ENCODE results near the gene KCTD16.

KCTD16 gene

GRCh38 chr5:144465441-144465840 is 294.8 kb downstream of the KCTD16 start:
- no peak for DNase-seq

- peak; percentile 66 for DNase-seq
Observed at GRCh38 chr5:144467792-144468191, 297.1 kb downstream of the KCTD16 start.

- DNase-seq: no peak
Observed at GRCh38 chr5:144468571-144468970, 297.9 kb downstream of the KCTD16 start.

GRCh38 chr5:144469106-144469505 is 298.4 kb downstream of the KCTD16 start:
- DNase-seq: peak; percentile 94

GRCh38 chr5:144472221-144472620 is 301.5 kb downstream of the KCTD16 start:
- DNase-seq: no peak

GRCh38 chr5:144473650-144474049 is 303.0 kb downstream of the KCTD16 start:
- DNase-seq: no peak

GRCh38 chr5:144478565-144478964 is 307.9 kb downstream of the KCTD16 start:
- DNase-seq: no peak

GRCh38 chr5:144481861-144482260 is 311.2 kb downstream of the KCTD16 start:
- DNase-seq: no peak

GRCh38 chr5:144484124-144484897 is 313.6 kb downstream of the KCTD16 start:
- DNase-seq: peak; percentile 74

- DNase-seq: no peak
Observed at GRCh38 chr5:144485540-144485939, 314.9 kb downstream of the KCTD16 start.

- no peak for DNase-seq
Observed at GRCh38 chr5:144487207-144487606, 316.5 kb downstream of the KCTD16 start.

- no peak for DNase-seq
Observed at GRCh38 chr5:144487761-144488160, 317.1 kb downstream of the KCTD16 start.

GRCh38 chr5:144503123-144503522 is 332.4 kb downstream of the KCTD16 start:
- no peak for DNase-seq

GRCh38 chr5:144504929-144505577 is 334.4 kb downstream of the KCTD16 start:
- no peak for DNase-seq

- DNase-seq: no peak
Observed at GRCh38 chr5:144510845-144511579, 340.3 kb downstream of the KCTD16 start.

GRCh38 chr5:144511580-144512072 is 341.0 kb downstream of the KCTD16 start:
- no peak for DNase-seq

- DNase-seq: no peak
Observed at GRCh38 chr5:144522698-144523097, 352.0 kb downstream of the KCTD16 start.

GRCh38 chr5:144525000-144525399 is 354.3 kb downstream of the KCTD16 start:
- no peak for DNase-seq

- DNase-seq: no peak
Observed at GRCh38 chr5:144531188-144531587, 360.5 kb downstream of the KCTD16 start.

Measured in kidney glomerular epithelial cell (primary cell).